K562 (cell line): Measurements from ENCODE around the gene SERTAD2. TPM values are rescaled to one million over a fixed set of nuclear protein-coding genes. Genes with fewer than 3 reads are reported as not detected.

Experiments used
- BRD9 ChIP-seq: fragments of 450-650 bp; IDR thresholded peaks from 2 replicates; pipeline ENCODE4 v1.6.1; 2018; ENCODE audit warnings: low read depth; ENCODE audit not compliant: partially characterized antibody
- CREB1 ChIP-seq, 2 experiments: sonication (generic) in 1 of 2; formaldehyde crosslinking in 1 of 2; IDR thresholded peaks; 2 replicates each; pipeline versions ENCODE4 v1.6.1 to v1.8.0; 2012 to 2022; ENCODE audit warnings: inconsistent platforms in 1 of 2, mild to moderate bottlenecking in 1 of 2, missing genetic modification reagents in 1 of 2, moderate library complexity in 1 of 2
- EGR1 ChIP-seq: fragments of 450-650 bp; conservative IDR thresholded peaks from 2 replicates; pipeline ENCODE4 v1.6.1; 2017; ENCODE audit warnings: mild to moderate bottlenecking
- GABPB2 ChIP-seq: fragments of 250-450 bp; sonication (Bioruptor Pico); conservative IDR thresholded peaks from 2 replicates; pipeline ENCODE4 v1.5.1; 2021; ENCODE audit warnings: mild to moderate bottlenecking
- GTF2A2 ChIP-seq: IDR thresholded peaks from 2 replicates; pipeline ENCODE4 v1.6.1; 2016; ENCODE audit warnings: mild to moderate bottlenecking, missing genetic modification characterization, missing compliant biosample characterization
- MAFK ChIP-seq: IDR thresholded peaks from 2 replicates; pipeline ENCODE4 v1.6.1; 2011; ENCODE audit warnings: low read length, improper control_type of control experiment
- MEF2D ChIP-seq: conservative IDR thresholded peaks from 2 replicates; pipeline ENCODE4 v1.6.1; 2016; ENCODE audit warnings: low read depth, missing genetic modification characterization, missing compliant biosample characterization
- MEIS2 ChIP-seq: fragments of 450-650 bp; IDR thresholded peaks from 2 replicates; pipeline ENCODE4 v1.6.1; 2014; ENCODE audit warnings: mild to moderate bottlenecking; ENCODE audit not compliant: partially characterized antibody
- MTA1 ChIP-seq: fragments of 450-650 bp; IDR thresholded peaks from 2 replicates; pipeline ENCODE4 v1.6.1; 2017; ENCODE audit warnings: borderline replicate concordance
- POU5F1 ChIP-seq: fragments of 150-350 bp; IDR thresholded peaks from 2 replicates; pipeline ENCODE4 v1.6.1; 2014; ENCODE audit warnings: borderline replicate concordance, low read length, low read depth, mild to moderate bottlenecking; ENCODE audit not compliant: partially characterized antibody
- SRSF7 ChIP-seq: fragments of 200-400 bp; formaldehyde crosslinking; optimal IDR thresholded peaks from 2 replicates; pipeline ENCODE3; 2017; ENCODE audit warnings: mild to moderate bottlenecking, low read depth, low read length
- U2AF1 ChIP-seq: fragments of 200-400 bp; formaldehyde crosslinking; optimal IDR thresholded peaks from 2 replicates; pipeline ENCODE3; 2017; ENCODE audit warnings: mild to moderate bottlenecking, low read depth, low read length, moderate library complexity
- ZNF23 ChIP-seq: fragments of 250-450 bp; sonication (Bioruptor Pico); IDR thresholded peaks from 2 replicates; pipeline ENCODE4 v1.4.0; 2020; ENCODE audit warnings: mild to moderate bottlenecking
- ZNF263 ChIP-seq: sonication (generic); formaldehyde crosslinking; IDR thresholded peaks from 2 replicates; pipeline ENCODE4 v1.8.0; 2022; ENCODE audit warnings: mild to moderate bottlenecking, missing genetic modification reagents, borderline replicate concordance
- ZNF41 ChIP-seq: fragments of 250-450 bp; sonication (Bioruptor Pico); conservative IDR thresholded peaks from 2 replicates; pipeline ENCODE4 v1.4.0; 2020; ENCODE audit warnings: mild to moderate bottlenecking
- polyA plus RNA-seq, 8 experiments: library from polyadenylated mRNA; depleted of rRNA in 4 of 8; stranded (reverse) in 5 of 8; unstranded in 3 of 8; fragments of >200 nt; fragmentation: Nextera tagmentation in 2 of 8; fragmentation: Illumina TruSeq in 1 of 8; extraction: Ambion mirVana in 2 of 8; extraction: Trizol in 1 of 8; gene quantifications; 2 replicates each; pipeline versions ENCODE4 v1.2.1 to v1.2.3, GENCODE V29; 2011 to 2014; ENCODE audit warnings: inconsistent platforms in 1 of 8, missing spikeins in 1 of 8
- total RNA-seq, 7 experiments: library from RNA; depleted of rRNA in 6 of 7; stranded (reverse); fragments of >200 nt in 6 of 7; fragmentation: Illumina TruSeq in 2 of 7; extraction: Trizol in 2 of 7; gene quantifications; 2 replicates each; pipeline versions ENCODE4 v1.2.1 to v1.2.3, GENCODE V29; 2011 to 2021; ENCODE audit warnings: low replicate concordance in 1 of 7
- TF ChIP-seq, protein P1 (sequence below): IDR thresholded peaks from 2 replicates; pipeline ENCODE4 v1.6.1; 2012; ENCODE audit warnings: low read depth, low read length, improper control_type of control experiment, borderline replicate concordance
- TF ChIP-seq, protein P2 (sequence below): fragments of 250-450 bp; sonication (Bioruptor Pico); IDR thresholded peaks from 2 replicates; pipeline ENCODE4 v1.4.0; 2020; ENCODE audit warnings: mild to moderate bottlenecking, moderate library complexity, borderline replicate concordance
- TF ChIP-seq, protein P3 (sequence below), 3 experiments: IDR thresholded peaks in 2 of 3; conservative IDR thresholded peaks in 1 of 3; 2 replicates each; pipeline ENCODE4 v1.5.1; 2011 to 2012; ENCODE audit warnings: low read length in 3 of 3, mild to moderate bottlenecking in 3 of 3, control low read depth in 2 of 3, improper control_type of control experiment in 1 of 3, inconsistent platforms in 1 of 3, low read depth in 1 of 3, mixed read lengths in 1 of 3, moderate library complexity in 1 of 3; ENCODE audit not compliant: insufficient read depth in 2 of 3

Gene SERTAD2
- total and polyA plus RNA-seq, 9 of the 15 experiments (the other 6 are each of a cell fraction or from before 2014, with no cell fraction given), result 3.0 to 12.5 (median 6.1) TPM

DNA sequence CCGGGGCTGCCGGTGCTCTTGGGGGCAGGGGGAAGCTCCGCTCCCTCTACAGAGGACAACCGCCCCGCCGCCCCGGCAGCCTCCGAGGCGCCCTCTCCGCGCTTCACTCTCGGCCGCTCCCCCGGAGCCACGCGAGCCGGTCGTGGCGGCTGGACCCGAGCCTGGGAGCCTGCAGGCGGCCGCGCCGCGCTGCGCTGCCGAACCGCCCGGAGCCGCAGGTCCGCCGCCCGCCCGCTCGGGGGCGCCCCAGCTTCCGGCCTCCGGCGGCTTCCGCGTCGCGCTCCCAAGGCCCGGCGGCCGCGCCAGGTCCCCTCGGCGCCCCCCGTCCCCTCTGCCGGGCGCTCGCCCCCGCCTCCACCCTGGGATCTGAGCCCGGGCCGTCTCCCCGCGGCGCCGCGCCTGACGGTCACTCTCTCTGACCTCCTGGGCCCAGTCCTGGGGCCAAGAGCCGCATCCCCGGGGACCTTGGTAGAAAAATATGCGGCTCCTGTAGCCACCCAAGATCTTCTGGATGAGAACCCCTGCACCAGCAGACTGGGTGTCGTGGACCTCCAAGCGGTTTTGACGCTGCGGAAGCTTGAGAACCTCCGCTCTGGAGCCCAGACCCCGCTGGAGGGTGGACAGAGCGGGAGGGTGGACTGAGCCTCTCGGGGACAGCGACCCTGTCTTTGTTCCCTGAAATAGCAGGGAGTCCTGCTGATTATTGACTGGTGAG lies 44.3 kb downstream of the SERTAD2 start (continued):
- TF ChIP-seq, protein P1, sequence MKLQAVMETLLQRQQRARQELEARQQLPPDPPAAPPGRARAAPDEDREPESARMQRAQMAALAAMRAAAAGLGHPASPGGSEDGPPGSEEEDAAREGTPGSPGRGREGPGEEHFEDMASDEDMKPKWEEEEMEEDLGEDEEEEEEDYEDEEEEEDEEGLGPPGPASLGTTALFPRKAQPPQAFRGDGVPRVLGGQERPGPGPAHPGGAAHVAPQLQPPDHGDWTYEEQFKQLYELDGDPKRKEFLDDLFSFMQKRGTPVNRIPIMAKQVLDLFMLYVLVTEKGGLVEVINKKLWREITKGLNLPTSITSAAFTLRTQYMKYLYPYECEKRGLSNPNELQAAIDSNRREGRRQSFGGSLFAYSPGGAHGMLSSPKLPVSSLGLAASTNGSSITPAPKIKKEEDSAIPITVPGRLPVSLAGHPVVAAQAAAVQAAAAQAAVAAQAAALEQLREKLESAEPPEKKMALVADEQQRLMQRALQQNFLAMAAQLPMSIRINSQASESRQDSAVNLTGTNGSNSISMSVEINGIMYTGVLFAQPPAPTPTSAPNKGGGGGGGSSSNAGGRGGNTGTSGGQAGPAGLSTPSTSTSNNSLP, result no peak
- TF ChIP-seq BRD9 (no peak), ZNF23 (CRISPR knock-in tag) (no peak), CREB1 (IDR thresholded peaks at IDR 0.05) (0 out of 2 replicates have a peak, but pooled peaks have one; percentile 13), CREB1 (CRISPR knock-in tag; IDR thresholded peaks at IDR 0.05) (no peak), EGR1 (peak; percentile 37; the same call in 1 of the 2 replicates), MAFK (no peak), GTF2A2 (tag) (no peak; the same call in 1 of the 2 replicates), POU5F1 (no peak), SRSF7 (no peak), ZNF41 (CRISPR knock-in tag) (no peak), U2AF1 (no peak), GABPB2 (CRISPR knock-in tag) (no peak), MEIS2 (no peak), ZNF263 (CRISPR knock-in tag) (no peak), MTA1 (no peak), MEF2D (tag) (no peak)
- TF ChIP-seq, protein P2, sequence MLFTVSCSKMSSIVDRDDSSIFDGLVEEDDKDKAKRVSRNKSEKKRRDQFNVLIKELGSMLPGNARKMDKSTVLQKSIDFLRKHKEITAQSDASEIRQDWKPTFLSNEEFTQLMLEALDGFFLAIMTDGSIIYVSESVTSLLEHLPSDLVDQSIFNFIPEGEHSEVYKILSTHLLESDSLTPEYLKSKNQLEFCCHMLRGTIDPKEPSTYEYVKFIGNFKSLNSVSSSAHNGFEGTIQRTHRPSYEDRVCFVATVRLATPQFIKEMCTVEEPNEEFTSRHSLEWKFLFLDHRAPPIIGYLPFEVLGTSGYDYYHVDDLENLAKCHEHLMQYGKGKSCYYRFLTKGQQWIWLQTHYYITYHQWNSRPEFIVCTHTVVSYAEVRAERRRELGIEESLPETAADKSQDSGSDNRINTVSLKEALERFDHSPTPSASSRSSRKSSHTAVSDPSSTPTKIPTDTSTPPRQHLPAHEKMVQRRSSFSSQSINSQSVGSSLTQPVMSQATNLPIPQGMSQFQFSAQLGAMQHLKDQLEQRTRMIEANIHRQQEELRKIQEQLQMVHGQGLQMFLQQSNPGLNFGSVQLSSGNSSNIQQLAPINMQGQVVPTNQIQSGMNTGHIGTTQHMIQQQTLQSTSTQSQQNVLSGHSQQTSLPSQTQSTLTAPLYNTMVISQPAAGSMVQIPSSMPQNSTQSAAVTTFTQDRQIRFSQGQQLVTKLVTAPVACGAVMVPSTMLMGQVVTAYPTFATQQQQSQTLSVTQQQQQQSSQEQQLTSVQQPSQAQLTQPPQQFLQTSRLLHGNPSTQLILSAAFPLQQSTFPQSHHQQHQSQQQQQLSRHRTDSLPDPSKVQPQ (CRISPR knock-in tag), result no peak
- TF ChIP-seq, protein P3, sequence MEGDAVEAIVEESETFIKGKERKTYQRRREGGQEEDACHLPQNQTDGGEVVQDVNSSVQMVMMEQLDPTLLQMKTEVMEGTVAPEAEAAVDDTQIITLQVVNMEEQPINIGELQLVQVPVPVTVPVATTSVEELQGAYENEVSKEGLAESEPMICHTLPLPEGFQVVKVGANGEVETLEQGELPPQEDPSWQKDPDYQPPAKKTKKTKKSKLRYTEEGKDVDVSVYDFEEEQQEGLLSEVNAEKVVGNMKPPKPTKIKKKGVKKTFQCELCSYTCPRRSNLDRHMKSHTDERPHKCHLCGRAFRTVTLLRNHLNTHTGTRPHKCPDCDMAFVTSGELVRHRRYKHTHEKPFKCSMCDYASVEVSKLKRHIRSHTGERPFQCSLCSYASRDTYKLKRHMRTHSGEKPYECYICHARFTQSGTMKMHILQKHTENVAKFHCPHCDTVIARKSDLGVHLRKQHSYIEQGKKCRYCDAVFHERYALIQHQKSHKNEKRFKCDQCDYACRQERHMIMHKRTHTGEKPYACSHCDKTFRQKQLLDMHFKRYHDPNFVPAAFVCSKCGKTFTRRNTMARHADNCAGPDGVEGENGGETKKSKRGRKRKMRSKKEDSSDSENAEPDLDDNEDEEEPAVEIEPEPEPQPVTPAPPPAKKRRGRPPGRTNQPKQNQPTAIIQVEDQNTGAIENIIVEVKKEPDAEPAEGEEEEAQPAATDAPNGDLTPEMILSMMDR (IDR thresholded peaks at IDR 0.05 in 2 of 3, conservative IDR thresholded peaks at IDR 0.05 in 1 of 3; ENCODE audit: insufficient read depth in 2 of 3, low read depth in 1 of 3, low read length in 3 of 3), result peak in 2 of 3 experiments; percentile 55 to 69; a peak in 3 of 6 replicates
